ENCODE results near the gene CDH8.

Gene CDH8

DNA sequence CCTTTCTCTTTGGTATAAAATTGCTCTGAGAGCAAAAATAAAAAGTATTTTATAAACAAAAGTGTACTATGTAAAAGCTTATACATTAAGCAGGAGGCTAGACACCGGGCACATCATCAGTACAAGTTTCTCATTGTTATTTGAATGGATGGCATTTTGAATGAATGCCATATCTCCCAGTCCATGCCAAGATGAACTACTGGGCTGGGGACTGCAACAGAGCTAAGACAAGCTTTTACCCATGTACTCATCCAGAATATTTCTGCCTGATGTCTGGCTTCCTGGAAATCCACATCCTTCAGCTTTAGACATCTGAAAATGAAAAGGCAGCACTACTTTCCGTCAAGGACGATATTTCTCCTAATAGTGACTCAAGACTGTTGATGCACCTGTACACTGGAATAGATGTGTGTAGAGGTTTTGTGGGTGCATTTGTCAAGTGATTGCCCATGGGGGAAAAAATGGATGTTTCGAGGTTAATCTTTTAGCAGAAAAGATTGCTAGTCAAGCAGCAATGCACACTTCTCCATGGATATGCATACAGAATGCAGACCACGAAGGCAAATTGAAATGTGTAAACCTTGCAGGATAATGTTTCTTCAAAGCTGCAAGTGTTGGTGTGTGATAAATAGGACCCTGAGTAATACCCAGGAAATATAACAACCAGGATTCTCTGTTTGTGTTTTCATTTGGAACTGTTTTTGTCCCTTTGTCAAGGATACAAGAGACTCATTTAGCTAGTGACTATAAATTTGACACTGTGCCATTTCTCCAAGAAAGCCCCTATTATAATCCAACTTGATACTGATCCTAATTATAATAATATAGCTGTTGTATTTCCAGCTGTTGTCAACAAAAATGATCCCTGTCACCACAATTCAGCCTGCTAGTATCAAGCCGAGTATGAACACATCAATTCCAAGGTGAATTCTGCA, 173.8 kb downstream of the CDH8 start:
- TF ChIP-seq, protein P1, sequence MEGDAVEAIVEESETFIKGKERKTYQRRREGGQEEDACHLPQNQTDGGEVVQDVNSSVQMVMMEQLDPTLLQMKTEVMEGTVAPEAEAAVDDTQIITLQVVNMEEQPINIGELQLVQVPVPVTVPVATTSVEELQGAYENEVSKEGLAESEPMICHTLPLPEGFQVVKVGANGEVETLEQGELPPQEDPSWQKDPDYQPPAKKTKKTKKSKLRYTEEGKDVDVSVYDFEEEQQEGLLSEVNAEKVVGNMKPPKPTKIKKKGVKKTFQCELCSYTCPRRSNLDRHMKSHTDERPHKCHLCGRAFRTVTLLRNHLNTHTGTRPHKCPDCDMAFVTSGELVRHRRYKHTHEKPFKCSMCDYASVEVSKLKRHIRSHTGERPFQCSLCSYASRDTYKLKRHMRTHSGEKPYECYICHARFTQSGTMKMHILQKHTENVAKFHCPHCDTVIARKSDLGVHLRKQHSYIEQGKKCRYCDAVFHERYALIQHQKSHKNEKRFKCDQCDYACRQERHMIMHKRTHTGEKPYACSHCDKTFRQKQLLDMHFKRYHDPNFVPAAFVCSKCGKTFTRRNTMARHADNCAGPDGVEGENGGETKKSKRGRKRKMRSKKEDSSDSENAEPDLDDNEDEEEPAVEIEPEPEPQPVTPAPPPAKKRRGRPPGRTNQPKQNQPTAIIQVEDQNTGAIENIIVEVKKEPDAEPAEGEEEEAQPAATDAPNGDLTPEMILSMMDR (IDR thresholded peaks at IDR 0.05; ENCODE audit: low read depth, low read length) = no peak
- no peak overlapping the region for H3K4me3 ChIP-seq (ENCODE audit: low read depth, low read length)
- no peaks in the 10 kb centered on the region for H3K36me3 ChIP-seq
- H3K27me3 ChIP-seq = no peaks in the 10 kb centered on the region
- H3K9me3 ChIP-seq = no peaks in the 10 kb centered on the region
- no peaks in the 10 kb centered on the region for H3K4me1 ChIP-seq
- no peak for DNase-seq

- TF ChIP-seq, protein P1 (IDR thresholded peaks at IDR 0.05; ENCODE audit: low read depth, low read length) = no peak
- no peaks in the 10 kb centered on the region for H3K27me3 ChIP-seq
- no peak overlapping the region for H3K4me3 ChIP-seq (ENCODE audit: low read depth, low read length)
- no peaks in the 10 kb centered on the region for H3K4me1 ChIP-seq
- no peaks in the 10 kb centered on the region for H3K9me3 ChIP-seq
- H3K36me3 ChIP-seq = no peaks in the 10 kb centered on the region
- DNase-seq = no peak
Observed at GRCh38 chr16:61858988-61859387, 177.2 kb downstream of the CDH8 start.

DNA sequence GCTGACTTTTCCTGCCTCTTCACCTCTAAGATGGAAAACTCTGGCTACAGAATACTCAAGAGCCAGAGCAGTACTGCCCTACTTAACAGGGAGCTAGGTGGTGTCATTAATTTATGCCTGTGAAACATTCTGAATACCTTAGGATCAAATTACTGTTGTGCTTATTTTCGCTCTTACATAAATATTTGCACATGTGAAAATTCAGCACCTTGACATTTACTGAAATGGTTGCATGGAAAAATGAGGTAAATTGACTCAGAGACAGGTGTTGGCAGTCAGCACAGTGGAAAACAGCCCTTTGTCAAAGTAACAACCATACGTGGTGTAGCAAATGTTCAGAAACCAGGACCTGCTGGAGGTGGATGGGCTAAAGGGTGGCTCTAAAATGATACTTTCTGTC, 193.6 kb downstream of the CDH8 start:
- H3K4me3 ChIP-seq (ENCODE audit: low read depth, low read length) = no peak overlapping the region
- H3K36me3 ChIP-seq = no peaks in the 10 kb centered on the region
- H3K27me3 ChIP-seq = no peaks in the 10 kb centered on the region
- no peak for DNase-seq
- TF ChIP-seq, protein P1 (IDR thresholded peaks at IDR 0.05; ENCODE audit: low read depth, low read length) = no peak
- no peaks in the 10 kb centered on the region for H3K4me1 ChIP-seq
- H3K9me3 ChIP-seq = no peaks in the 10 kb centered on the region

- no peaks in the 10 kb centered on the region; the same call in 1 of the 2 replicates for H3K9me3 ChIP-seq
Observed at GRCh38 chr16:61836804-61837393, 199.3 kb downstream of the CDH8 start.

DNA sequence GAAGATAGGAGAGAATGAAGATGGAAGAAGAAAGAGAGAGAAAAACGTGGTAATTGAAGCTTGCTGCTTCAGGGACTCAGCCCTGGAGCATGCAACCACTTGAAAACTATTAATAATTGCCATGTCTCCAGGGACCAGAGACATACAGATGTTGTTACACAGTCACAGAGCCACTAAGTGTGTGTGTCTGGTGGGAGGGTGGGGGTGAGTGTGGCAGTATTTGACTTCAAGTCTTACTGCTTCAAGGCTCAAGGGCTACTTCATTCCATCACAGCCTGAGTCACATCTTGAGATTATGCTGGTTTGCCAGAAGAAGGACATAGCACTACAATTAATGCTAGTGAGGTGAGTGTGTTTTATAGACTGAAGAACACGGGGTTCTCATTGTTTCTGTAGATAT, 202.2 kb downstream of the CDH8 start:
- Histone ChIP-seq H3K4me3 (ENCODE audit: low read depth, low read length) (no peak overlapping the region), H3K9me3 (no peaks in the 10 kb centered on the region; the same call in 1 of the 2 replicates), H3K36me3 (no peaks in the 10 kb centered on the region), H3K27me3 (no peaks in the 10 kb centered on the region), H3K4me1 (no peaks in the 10 kb centered on the region)
- no peak for DNase-seq
- TF ChIP-seq, protein P1 (IDR thresholded peaks at IDR 0.05; ENCODE audit: low read depth, low read length) = no peak

More at GRCh38 chr16:61836804-61837393, 199.3 kb downstream of the CDH8 start:
- no peak for DNase-seq
- TF ChIP-seq, protein P1 (IDR thresholded peaks at IDR 0.05; ENCODE audit: low read depth, low read length) = no peak
- Histone ChIP-seq H3K4me3 (ENCODE audit: low read depth, low read length) (no peak overlapping the region), H3K36me3 (no peaks in the 10 kb centered on the region), H3K27me3 (no peaks in the 10 kb centered on the region), H3K4me1 (no peaks in the 10 kb centered on the region)

All from BE2C (cell line).